ENCODE data around the gene NDRG3.

- no peak for TF ChIP-seq CTCF (IDR thresholded peaks at IDR 0.05)
- TF ChIP-seq EP300 (IDR thresholded peaks at IDR 0.05): no peak
Observed at GRCh38 chr20:36628076-36628475, 117.8 kb downstream of the NDRG3 start.
